GM12865 (cell line): ENCODE data around the gene LRP8.

Experiments
- DNase-seq: peaks from one replicate; pipeline ENCODE4 v3.0.0; 2010; ENCODE audit warnings: low read depth
- H3K4me3 ChIP-seq: 2 replicates; pipeline ENCODE4 v1.5.1; 2011; ENCODE audit warnings: mild to moderate bottlenecking, low read depth, low read length, control low read depth
- TF ChIP-seq, protein P1 (sequence below): IDR thresholded peaks from 2 replicates; pipeline ENCODE4 v1.5.1; 2011; ENCODE audit warnings: low read length, control low read depth, low read depth, inconsistent platforms; ENCODE audit not compliant: insufficient read depth; ENCODE audit errors: missing control alignments

Gene LRP8

DNA sequence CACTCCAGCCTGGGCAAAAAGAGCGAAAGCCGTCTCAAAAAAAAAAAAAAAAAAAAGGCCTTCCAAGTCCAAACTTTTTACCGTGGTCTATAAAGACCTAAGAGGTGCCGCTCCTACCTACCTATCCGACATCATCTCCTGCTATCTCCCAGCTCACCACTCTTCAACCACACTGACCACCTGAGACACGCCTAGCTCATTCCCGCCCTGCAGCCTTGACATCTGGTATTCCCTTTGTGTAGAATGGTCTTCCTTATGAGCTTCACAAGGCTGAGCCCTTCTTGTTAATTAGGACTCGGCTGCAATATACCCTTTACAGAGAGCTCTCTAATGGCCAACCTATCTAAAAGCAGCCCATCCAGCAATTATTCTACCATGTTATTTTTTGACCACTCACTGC, 90.2 kb downstream of the LRP8 start:
- TF ChIP-seq, protein P1, sequence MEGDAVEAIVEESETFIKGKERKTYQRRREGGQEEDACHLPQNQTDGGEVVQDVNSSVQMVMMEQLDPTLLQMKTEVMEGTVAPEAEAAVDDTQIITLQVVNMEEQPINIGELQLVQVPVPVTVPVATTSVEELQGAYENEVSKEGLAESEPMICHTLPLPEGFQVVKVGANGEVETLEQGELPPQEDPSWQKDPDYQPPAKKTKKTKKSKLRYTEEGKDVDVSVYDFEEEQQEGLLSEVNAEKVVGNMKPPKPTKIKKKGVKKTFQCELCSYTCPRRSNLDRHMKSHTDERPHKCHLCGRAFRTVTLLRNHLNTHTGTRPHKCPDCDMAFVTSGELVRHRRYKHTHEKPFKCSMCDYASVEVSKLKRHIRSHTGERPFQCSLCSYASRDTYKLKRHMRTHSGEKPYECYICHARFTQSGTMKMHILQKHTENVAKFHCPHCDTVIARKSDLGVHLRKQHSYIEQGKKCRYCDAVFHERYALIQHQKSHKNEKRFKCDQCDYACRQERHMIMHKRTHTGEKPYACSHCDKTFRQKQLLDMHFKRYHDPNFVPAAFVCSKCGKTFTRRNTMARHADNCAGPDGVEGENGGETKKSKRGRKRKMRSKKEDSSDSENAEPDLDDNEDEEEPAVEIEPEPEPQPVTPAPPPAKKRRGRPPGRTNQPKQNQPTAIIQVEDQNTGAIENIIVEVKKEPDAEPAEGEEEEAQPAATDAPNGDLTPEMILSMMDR: no peak
- no peak for DNase-seq
- H3K4me3 ChIP-seq: peak overlapping the region; percentile 97

DNA sequence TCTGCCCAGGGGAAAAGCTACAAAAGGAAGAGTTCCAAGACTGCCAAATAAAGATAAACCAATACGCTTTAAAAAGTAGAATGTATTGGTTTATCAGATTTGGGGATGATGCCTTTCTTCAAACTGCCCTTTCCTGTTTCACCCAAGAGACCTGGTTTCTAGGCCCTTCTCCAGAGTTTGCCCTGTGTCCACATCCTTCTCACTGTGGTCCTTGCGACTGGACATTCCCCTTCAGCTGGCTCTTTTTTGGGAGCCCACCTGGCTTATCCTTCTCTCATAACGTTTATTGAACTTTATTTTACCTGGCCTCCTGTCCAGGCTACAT, 106.9 kb downstream of the LRP8 start:
- no peak for DNase-seq
- TF ChIP-seq, protein P1: no peak
- peak overlapping the region; percentile 69 for H3K4me3 ChIP-seq

DNA sequence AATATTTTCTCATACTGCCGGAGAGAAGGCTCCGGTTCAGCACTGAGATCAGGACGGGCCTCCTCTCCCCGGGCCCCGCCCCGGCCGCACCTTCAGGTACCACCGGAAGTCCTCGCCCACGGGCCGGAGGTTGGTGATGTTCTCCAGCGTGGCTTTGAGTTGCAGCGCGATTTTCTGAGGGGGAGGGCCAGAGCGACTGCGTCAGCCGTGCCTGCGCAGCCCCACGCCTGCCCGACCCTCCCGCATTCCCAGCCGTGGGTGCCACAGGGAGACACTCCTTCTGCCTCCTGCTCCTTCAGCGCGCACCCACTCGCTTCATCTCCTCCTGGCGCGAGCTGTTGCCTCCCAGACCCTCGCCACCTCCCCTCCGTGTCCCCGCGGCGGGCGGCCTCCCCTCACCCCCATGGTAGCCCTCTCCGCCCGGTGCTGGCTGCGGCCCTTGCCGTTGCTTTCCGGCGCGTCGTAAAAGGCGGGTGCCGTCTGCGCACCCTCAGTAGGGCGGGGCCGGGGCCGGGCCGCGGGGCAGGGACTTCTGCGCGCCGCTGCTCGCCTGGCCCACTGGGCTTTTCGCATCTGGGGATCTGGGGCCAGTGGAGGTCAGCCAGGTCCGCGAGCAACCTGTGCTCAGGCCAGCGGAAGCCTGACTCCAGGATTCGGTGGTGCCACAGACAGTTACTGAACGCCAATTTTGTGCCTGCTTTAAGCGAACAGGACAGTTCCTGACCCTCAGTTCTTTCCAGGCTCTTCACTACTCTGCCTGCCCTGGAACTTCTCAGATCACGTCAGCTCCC, 107.5 kb downstream of the LRP8 start, which contains the start of gene CZIB:
Gene CZIB (minus strand): TSS at position 464 of the 791 bp plus-strand sequence. CDS start 59 bp downstream, at position 405.
- TF ChIP-seq, protein P1: no peak
- peak within 1 kb of the TSS; percentile 69 for H3K4me3 ChIP-seq
- peak; percentile 96 for DNase-seq

DNA sequence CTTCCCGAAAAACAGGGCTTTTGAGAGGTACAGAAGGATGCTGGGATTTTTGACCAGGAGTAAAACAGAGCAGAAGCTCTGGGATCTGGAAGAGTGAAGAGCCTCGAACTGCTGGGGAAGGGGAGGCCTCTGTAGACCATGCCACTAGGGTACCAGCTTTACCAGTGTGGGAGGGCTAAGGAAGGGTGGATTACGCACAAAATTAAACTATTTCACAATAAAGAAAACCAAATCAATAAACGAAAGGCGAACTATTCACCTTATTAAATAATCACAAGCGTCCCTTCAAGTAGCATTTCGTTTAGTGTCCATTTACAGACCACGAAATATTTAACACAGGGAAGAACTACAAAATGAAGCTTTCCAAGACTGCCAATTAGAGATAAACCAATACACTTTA, 108.2 kb downstream of the LRP8 start:
- TF ChIP-seq, protein P1: no peak
- DNase-seq: no peak
- peak overlapping the region; percentile 69 for H3K4me3 ChIP-seq

DNA sequence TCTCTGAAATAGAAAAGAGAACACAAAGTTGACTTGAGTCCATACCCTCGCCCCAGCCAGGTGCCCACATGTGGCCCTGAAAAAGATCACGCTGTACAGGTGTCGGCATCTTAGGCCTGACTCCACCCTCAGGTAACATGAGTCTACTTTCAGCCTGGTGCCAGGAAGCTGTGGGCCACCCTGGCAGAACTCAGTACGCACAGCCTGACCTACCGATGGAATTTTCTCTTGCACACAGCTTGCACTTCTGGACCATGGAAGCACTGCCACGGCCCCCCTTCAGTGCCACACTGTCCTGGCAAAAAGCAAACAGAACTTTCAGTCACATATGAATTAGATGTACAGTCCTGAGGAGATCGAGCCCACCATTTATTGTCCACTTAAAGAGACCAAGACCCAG, 109.7 kb downstream of the LRP8 start:
- no peak for DNase-seq
- no peak overlapping the region for H3K4me3 ChIP-seq
- TF ChIP-seq, protein P1: no peak

DNA sequence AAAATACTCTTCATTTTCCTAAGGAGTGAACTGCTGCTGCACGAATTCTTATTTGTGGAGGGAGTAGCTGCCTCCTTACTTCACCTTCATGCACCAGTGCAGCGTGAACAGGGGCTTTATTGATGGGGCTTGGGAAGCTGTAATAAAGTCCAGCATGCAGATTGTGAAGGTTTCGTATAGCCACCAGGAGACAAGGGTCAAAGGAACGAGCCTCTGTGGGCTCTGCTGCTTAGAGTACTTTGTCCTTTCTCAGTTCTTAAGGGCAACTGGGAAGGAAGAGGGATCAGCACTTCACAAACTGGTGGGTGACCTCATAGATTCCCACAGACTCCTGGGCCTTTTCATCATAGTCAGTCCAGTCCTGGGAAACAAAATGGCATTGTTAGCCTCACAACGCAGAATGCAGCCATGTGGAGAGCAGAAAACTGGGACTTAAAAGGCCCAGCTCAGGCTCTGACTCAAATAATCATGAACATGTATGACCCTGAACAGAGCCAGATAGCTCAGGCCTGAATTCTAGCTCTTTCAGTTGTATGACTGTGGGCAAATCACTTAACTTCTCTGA, 113.4 kb downstream of the LRP8 start:
- DNase-seq: no peak
- H3K4me3 ChIP-seq: no peak overlapping the region
- TF ChIP-seq, protein P1: no peak
